HG02571 (cell line): ENCODE data around the gene NDUFB6.
"Not testable (repeated sequence)": the region's sequence is repeated elsewhere in the genome, so short reads cannot be mapped to it uniquely, and the experiment has no call there.

Experiments
- ATAC-seq: cut with Tn5 transposase; IDR thresholded peaks from one replicate; pipeline ENCODE4 v1.9.1; 2021; ENCODE audit warnings: mild to moderate bottlenecking, moderate library complexity; ENCODE audit not compliant: unreplicated experiment

The NDUFB6 gene

DNA sequence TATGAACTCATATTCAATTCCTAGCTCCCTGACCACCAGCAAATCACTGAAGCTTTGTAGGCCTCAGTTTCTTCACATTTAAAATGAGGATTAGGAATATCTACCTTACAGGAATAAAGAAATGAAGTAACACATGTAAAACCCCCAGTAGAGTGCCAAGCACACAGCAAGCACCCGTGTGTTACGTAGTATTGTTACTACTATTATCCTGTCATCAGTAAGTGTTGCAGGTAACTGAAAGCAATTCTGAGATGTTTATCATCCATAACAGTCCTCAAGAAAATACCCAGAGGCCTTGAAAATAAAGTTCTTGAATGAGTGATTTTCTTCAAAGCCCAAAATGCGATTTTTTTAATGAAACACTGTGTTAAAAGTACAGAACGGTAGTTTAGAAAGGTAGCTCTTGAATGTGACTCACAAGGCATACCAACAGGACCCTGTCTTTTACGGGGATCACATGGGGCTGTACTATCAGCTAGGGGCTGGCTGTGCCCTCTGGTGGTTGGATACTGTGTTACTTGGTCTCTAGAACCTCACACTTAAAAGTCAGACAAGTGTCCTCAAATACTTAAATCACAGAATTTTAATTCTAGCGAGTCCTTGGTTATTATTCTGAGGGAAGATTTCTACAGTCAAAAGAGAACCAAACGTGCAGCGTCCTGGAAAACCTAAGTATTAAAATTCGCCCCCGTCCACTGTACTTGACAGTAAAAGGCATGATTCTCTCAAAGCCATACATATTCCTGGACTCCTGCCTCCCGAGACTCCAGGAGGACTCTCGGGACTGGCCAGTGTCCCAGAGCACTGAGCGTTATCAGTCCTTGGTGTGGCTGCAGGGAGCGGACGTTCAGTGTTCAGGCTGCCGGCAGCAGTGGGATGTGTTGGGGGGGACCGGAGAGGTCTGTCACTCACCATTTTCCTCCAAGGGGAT, 725 bp downstream of the NDUFB6 start:
- peak; percentile 91 for ATAC-seq

DNA sequence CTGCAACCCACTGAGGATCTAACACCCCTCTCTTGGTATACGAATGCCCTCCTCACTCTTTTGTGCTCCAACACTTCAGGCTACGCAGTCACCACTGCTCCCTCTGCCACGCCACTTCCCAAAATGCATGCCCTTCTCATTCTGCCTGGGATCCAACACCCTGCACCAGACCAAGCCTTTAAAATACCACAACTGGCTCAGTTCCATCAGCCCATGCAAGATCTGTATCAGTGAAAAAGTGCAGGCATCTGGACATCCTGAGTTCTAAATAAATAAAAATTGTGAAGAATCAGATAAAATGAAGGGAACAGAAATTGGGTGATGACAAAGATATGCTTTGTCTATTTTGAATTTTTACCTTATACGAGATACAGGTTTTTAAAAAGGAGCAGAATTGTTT, 2.7 kb downstream of the NDUFB6 start:
- no peak for ATAC-seq

DNA sequence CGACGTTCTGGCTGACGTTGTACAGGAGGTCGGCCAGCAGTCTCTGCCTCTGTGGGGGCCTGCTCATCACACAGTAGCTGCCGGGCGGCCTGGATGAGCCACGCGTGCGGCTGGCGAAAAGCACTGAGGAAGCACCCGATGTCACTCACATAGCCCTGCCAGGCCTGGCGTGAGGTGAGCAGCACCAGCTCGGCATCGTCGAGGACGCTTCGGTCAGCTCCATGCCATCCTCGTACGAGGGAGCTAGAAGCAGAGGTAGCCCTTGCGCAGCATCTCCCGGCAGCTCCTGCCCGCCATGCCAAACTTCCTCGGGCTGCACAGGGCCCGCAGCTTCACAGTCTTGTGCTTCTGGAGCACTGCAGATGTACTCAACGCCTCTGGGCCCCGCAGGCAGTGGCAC, 6.2 kb downstream of the NDUFB6 start:
- ATAC-seq: no peak

DNA sequence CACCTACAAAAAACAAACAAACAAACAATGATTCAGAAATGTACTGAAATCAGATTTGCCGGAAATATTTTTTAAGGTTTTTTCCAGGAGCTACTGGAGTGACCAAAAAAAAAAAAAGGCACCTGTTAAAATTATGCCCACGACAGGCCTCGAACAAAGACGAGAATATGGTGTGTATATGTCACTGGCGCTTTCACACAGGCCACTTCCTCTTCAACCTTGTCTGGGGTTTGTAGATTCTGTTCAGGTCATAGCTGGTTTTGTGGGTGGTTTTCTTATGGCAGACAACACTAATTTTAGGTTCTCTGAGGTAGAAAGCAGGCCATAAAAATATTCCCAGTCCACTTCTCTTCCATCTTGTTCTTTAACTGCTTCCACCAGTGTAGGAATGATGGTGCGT, 7.0 kb downstream of the NDUFB6 start:
- no peak for ATAC-seq

DNA sequence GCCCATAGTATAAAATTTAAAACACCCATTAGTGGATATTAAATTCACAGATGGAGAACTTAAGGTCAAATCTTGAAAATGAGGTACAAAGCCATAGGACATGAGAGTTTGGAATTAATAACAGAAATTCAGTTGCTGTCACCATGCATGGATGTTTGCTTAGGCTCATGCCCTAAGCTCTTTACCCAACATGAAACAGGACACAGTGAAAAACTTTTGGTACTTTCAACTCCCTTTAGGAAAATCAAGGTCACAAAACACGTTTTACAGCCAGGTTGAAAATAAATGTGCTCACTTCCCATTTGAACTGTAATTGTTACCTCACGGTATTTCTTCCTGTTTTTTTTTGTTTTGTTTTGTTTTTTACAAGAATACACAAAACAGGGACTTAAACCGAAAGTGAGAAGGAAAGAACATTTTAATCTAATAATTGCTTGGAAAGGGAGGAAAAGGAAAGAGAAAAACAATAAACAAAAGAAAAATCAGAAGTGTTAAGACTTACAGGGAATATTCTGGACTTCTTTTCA, 14.5 kb downstream of the NDUFB6 start:
- no peak for ATAC-seq

DNA sequence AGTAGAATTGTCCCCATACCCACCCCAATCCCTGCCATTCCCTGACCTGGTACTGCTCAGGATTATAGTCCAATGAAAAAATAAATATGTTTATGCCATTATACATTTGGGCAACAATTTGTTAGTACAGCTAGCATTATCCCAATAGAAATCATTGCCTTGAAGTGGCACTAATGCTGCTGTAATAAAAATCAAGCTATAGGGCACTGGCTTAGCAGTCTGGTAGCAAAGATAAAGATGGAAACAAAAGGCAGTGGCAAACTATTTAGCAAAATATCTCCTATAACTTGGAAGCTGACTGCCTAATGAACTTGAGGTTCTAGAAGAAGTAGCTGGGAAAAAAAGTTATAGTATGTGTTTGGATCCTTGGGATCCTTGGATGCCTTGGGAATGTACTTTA, 18.4 kb downstream of the NDUFB6 start:
- no peak for ATAC-seq

DNA sequence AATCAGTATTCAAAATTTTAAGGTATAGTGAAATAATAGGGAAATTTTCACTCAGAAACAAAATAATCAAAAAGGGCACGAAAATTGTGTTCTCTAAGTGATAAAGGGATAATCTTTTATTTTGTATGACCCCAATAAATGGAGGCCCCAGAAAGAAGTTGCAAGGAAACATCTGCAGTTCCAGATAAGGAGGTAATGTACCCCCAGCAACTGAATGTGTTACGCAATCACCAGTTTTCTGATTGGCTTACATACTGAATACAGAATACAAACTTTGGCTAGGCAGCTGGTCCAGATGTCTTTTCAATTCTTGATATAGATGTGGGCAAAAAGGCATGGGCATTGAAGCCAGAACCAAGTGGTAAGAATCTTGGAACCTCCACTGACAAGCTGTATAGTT, 18.9 kb downstream of the NDUFB6 start:
- no peak for ATAC-seq

DNA sequence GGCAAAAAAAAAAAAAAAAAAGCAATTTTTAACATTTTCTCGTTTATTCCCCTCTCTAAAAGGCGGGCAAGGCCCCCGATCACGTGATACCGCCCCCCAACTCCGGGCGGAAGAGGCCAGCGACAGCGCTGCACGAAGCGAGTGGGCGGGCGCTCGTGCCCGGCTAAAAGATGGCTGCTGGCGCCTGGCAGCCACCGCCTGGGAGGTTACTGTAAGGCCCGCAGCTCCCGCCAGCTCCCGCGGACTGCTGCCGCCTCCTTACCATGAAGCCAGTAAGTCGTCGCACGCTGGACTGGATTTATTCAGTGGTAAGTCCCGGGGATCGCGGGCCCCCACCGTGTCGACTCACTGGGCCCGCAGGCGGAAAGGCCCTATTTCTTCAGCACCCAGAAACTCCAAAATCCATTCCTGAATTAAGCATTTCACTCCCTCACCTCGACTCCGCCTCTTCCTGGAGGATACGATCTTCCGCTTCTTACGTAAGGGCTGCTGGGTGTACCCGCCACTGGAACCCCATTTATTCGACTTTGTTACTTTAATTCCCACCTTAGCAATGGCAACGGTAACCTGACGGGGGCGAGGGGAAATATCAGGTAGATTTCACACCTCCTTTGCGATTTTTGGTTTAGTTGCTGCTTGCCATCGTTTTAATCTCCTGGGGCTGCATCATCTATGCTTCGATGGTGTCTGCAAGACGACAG, 20.6 kb downstream of the NDUFB6 start, which contains the start of the genes SMIM27 and TOPORS:
Gene SMIM27 (plus strand): TSS at position 156 of the 701 bp plus-strand sequence. CDS start 108 bp downstream, at position 264.
Gene TOPORS (minus strand): TSS at position 415 of the 701 bp plus-strand sequence. CDS start 150 bp downstream, at position 265.
- ATAC-seq: peak; percentile 62

DNA sequence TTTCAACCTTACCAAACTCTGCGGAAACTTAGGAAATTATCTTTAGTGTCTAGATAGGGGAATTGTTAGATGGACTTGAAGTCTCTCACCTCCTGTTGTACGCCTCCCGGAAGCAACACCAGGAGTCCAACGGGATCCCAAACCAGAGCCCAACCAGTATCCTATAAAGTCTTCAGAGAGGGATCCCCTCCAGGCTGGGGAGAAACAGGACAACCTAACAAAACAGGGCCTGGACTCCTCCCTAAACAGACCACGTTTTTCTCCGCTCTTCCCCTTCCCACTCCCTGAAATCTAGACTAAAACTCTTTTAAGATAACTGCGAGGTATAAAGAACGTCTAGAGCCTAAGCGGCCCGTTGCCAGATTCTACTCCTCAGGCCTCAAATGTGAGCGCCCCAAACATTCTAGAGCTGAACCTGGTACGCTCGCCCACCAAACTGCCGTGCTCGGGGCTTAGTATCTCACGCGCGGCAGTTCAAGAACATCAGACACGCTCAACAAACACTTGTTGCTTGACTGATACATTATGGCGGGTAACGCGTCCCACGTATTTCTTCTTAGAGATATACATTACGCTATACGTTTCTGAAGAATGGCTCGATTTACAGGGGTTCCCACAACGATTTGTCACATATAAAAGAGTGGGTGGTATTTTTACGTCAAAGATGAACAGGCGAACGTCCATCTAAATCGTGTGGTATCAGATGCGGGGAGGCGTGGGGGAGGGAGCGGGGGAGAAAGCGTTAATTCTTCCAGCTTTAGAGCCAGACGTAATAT, 21.5 kb downstream of the NDUFB6 start:
- peak; percentile 9 for ATAC-seq

DNA sequence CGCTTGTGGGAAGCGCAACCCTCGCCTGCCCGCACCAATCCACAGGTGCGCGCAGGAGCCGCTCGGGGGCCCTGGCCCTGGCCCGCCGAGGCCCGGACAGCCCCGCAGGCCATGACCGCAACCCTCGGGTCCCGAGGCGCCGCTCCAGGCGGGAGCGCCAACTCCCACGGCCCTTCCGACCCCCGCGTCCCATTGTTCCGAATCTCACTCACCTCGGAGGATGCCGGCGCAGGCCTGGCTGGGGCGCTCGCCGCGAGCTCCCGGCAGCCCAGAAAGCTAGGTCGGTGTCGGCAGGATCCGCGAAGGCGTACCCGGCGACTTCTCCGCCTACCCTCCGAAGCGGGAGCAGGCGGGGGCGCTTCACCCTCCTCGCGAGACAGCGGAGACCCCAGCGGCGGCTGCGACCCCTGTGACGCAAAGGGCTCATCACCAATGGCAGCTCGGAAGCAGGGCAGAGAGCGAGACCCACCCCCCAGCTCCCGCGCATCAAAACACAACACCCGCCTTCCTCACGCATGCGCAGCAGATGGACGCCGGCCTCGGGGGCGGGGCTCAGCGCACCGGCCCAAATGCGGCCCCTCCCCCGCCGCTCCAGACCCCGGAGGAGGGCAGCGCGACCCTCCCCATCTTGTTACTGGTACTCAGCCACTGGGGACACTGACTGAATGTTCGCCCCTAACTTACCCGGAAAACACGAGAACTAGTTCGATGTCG, 22.2 kb downstream of the NDUFB6 start:
- ATAC-seq: peak; percentile 62

DNA sequence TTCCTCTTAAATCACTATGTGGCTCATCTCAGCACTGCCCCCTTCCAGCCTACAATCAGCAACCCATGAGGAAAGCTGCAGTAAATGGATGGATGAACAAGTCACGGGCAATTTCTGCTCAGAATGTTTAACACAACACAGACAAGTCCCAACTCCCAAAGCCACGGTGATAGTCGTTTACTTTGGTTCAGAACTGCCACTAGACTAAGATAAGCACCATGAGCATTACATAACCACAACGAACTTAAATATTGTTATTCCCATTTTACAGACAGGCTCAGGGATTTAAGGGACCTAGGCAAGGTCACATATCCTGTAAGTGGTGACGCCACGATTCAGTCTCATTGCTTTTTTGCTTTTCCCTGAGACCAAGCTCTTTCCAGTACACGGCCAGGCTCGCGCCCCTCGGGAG, 22.8 kb downstream of the NDUFB6 start:
- no peak for ATAC-seq

DNA sequence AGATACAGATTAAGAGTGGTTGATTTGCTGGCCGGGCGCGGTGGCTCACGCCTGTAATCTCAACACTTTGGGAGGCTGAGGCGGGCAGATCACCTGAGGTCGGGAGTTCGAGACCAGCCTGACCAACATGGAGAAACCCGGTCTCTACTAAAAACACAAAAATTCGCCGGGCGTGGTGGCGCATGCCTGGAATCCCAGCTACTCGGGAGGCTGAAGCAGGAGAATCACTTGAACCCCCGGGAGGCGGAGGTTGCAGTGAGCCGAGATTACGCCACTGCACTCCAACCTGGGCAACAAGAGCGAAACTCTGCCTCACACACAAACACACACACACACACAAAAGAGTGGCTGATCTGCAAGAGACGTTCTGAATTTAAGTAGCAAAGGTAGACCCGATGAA, 24.7 kb downstream of the NDUFB6 start:
- not testable (repeated sequence) for ATAC-seq

DNA sequence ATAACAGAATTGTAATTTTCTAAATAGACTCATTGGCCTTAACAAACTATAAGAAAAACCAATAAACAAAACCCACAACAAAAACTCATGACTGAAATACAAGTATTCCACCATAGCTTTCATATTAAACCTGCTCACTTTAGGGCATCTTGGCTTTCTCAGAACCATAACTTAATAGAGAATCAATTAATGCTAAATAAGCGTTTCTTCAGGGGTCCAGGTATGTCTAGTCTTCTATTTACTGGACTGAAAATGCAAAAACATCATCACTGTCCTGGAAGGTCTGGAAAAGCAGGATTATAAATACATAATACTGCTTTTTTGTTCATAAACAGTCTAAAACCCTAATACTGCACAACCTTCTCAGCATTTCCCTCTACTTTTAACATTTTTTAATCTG, 27.1 kb downstream of the NDUFB6 start:
- ATAC-seq: no peak

DNA sequence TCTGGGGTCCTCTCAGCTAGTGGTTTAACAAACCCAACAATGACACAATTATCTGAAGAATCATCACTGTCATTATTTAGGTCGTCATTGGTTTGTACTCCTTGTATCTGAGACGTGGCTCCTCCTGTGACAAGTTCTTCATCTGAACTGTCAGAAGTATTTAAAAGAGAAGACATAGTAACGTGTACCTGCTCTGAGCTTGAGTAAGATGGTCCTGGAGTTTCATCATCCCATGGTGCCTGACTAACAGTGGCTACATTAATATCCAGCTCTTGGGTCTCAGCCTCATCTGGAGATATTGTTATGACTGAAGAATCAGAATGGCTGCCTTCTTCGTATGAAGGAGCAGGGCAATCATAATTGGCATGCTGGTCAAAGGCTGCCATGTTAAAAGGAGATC, 29.9 kb downstream of the NDUFB6 start:
- no peak for ATAC-seq

DNA sequence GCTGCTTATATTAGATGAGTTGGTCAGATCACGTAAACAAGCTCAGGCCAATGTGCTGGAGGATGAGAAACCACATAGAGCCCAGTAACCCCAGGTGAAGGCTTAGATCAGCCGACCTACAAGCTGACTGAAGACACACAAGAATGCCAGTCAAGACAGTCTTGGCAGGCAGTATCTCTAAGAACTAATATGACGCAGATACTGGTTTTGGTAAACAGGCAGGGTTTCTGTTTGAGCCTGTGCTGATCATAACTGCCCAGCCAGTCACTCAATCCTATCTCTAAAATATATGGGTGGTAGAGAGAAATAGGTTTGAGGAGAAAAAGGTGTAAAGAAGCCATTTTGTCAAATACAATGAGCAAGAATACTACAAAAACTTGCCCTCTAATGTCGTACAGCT, 39.1 kb downstream of the NDUFB6 start:
- no peak for ATAC-seq

DNA sequence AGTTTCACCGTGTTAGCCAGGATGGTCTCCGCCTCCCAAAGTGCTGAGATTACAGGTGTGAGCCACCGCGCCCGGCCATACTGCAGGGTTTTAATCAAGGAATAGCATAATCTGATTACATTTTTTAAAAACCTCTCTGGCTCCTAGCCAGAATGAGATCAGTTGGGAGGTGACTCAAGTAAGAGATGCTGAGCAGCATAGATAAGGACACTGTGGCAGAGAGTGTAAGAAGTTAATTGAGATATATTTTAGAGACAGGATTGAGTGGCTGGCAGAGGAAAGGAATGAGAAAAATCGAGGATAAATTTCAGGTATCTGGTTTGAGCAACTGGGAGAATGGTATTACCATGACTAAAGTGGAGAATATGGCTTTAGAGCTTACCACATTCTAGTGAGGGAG, 39.6 kb downstream of the NDUFB6 start:
- ATAC-seq: no peak

DNA sequence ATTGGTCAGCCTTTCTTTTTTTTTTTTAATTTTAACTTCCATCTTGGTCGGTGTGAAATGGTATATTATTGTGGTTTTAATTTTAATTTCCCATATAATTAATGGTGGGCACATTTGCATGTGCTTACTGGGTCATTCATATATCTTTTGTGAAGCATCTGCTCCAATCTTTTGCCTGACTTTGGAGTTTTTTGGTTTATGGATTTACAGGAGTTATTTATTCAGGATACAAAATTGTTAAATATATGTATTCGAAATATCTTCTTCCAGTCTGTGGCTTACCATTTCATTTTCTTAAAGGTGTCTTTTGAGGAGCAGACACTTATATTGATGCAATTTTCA, 46.3 kb downstream of the NDUFB6 start:
- no peak for ATAC-seq

DNA sequence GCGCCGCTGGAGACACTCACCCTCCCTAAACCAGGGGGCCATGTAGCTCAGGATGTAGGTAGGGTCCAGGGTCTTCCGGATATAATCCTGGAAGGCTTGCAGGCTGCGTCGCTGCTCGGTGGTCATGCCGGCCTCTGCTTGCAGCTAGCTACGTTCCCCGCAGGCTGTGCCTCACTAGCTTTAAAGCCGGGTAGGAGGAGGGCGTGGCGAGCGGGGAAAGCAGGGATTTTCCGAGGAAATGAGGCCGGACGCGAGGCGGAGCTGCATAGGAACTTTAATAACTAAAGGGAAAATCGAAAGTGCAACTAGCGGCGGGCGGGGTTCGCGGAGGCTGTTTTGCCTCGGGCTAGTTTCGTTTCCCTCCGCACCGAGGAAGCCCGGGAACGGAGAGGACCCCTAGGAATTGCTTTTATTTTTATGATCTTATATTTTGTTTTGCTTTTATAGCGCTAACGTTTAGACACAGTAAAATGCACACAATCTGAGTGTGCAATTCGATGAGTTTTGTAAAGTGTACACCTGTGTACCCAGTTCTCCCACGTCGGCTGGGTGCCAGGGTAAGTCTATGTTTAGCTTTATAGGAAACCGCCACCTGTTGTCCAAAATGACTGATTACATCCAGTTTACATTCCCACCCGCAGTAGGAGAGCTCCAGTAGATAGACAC, 46.8 kb downstream of the NDUFB6 start, which contains the start of gene RIGI:
Gene RIGI (minus strand): TSS at position 156 of the 666 bp plus-strand sequence. CDS start 30 bp downstream, at position 126.
- peak; percentile 76 for ATAC-seq

DNA sequence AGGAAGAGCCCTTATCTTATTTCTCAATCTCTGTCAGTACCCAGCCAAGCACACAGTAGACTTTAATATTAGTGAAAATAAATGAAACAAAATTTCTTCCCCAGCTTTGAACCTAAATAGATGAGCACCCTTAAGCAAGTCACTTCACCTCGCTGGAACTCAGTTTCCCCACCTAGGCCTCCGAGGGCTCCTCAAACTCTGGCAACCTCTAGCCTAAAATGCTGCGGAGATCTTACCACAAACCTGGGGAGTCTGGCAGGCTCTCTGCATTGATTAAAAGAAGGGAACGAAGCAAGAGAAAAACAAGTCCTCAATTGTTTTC, 47.3 kb downstream of the NDUFB6 start:
- ATAC-seq: no peak
